GM21526 (cell line): ENCODE measurements around the gene CCDC198.

Experiments
- ATAC-seq: cut with Tn5 transposase; IDR thresholded peaks from one replicate; pipeline ENCODE4 v1.9.1; 2021; ENCODE audit warnings: moderate library complexity; ENCODE audit not compliant: unreplicated experiment, low FRiP score

The CCDC198 gene, protein sequence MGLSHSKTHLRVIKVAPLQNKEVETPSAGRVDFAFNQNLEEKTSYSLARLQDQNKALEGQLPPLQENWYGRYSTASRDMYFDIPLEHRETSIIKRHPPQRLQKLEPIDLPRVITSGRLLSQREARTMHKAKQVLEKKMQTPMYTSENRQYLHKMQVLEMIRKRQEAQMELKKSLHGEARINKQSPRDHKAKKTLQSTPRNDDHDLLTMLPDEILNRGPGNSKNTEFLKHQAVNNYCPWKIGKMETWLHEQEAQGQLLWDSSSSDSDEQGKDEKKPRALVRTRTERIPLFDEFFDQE

DNA sequence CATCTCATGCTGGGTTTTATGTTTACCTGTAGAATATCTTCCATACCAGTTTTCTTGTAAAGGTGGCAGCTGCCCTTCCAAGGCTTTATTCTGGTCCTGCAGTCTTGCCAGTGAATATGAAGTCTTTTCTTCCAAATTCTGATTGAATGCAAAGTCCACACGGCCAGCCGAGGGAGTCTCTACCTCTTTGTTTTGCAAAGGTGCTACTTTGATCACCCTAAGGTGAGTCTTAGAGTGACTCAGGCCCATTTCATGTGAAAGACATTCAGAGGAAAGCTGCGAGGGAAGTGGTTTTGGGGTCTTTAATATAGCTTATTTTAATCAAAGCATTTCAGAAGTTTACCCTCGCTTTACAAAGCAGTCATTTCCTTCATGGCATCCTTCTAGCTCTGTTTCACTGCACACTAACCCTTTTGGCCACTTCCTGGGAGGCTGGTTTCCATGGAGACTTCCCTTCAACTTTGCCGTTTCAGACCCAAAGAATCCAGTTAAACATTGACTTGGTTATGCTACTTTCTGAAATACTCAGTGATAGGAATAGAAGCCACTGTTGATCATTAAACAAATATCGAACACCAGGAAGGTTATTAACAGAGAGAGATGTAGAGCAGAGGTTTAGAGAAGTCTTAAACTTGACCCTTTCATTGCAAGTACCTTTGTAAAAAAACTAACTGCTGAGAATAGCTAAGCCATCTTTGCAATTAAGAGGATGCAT lies at the start of gene CCDC198:
Gene CCDC198 (minus strand): TSS at position 391 of the 715 bp plus-strand sequence. CDS start 142 bp downstream, at position 249.
- ATAC-seq, result no peak

DNA sequence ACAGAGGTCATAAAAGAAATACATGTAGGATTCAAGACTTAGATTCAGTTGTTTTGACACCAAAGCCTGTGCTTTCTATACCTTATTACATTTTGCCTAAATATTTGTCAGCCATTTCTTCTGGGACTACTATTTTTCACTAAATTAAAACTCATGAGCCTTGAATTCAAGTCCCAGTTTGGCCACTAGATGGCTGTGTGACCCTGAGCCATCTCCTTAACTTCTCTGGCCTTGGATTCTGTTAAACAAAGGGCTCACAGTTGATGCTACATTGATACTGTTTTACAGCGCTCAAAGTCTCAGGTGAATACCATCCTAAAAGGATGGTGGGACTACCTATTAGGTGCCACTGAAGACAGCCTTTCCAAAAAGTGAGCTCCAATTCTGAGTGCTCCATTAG lies 39.6 kb upstream of the CCDC198 start:
- ATAC-seq, result peak; percentile 56

DNA sequence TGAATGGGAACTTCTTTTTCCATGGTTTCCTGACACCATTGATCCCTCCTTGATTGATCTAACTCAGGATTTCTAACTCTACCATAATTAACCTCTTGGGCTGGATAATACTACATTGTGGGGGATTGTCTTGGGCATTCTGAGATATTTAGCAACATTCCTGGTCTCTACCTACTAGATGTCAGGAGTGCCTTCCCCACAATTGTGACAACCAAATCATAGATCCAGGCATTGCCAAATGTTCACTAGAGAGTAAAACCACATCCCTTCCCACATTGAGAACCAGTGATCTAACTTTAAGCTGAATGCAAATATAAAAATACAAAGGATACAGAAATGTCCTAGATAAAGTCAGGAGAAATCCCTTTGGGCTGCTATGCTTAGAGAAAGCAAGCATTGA lies 36.9 kb upstream of the CCDC198 start:
- no peak for ATAC-seq

DNA sequence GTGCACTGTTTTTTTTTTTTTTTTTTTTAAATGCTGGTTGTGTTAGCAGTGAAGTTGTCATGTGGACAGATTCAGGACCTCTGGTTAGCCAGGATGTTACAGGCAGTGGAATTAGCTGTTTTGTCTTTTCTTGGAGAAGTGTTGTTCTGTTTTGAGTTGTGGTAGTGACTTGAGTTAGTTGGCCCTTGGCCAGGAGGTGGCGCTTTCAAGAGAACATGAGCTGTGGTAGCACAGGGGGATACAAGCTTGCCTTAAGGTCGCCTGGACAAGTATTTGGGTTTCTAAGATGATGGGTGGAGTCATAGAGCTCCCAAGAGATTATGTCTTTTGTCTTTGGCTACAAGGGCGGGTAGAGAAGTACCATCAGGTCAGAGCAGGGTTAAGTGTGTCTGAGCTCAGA lies 33.3 kb upstream of the CCDC198 start:
- ATAC-seq, result no peak

GRCh38 chr14:57519043-57519442 lies 25.4 kb upstream of the CCDC198 start:
- no peak for ATAC-seq

- ATAC-seq, result no peak
Observed at GRCh38 chr14:57512220-57512619, 18.6 kb upstream of the CCDC198 start.

DNA sequence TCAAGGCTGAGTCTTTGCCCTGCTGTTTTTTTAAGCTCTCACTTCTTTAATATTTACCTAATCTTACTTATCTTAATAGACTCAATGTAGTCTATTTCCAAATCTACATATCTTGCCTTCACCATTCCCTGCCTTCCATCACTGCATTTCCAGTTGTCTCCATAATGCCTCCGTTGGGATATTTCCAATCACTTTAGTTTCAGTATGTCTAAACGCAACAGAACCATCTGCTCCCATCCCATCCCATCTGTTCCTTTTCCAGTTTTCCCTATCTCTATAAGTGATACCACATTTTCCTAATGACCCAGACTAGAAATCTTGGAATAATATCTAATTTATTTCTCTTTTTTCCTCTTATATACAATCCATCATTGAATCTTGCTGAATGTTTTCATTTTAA lies 15.1 kb upstream of the CCDC198 start:
- ATAC-seq, result no peak

DNA sequence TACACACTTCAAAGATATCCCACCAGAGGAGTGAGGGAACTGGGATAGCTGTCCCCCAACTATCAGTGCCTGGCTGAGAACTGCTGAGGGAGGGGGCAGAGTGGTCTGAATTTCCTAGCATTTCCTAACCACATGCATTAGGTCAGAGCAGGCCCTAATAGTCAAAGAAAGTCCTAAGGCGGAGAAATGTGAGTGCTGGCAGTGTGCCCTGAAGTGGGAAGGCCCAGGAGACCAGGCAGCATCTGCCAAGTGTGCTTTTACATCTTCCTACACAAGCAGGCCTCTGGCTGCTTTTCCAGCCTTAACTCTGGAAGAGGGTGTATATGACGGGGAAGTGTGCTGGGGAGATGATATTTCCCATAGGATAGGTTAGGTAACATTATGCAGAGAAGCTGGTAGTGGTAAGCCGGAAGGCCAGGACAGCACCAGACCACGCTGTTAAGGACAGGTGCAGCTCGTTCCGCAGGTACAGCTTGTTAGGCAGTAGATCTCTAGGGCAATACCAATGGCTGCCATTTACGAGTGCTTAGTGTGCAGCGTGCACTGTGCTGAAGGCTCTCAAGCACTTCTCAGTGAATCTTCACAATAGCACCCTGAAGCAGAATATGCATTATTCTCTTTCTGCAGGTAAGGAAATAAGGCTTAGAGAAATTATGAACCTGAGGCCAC lies 9.1 kb upstream of the CCDC198 start:
- ATAC-seq, result no peak

DNA sequence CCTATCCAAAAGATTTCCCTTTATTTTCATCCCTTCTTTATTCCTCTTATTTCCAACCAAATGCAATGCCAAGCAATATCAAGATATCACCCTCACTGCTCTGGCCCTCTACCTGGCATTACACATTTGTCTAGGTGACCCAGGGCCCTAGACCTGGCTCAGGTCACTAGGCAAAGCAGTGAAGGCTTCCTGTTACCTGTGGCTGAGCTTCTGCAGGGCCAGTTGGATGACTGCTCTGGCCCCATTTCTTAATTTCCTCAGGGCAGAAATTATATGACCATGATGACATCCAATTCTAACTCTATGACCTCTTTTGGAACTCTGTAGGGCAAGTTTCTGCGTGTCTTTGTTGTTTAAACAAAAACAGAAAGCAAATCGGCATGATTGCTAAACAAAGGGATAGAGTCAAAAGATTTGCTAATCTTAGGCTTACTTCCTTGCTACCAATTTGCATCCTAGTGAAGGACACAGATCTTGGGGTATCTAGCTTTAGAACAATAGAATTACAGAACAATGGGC lies 7.4 kb upstream of the CCDC198 start:
- no peak for ATAC-seq

DNA sequence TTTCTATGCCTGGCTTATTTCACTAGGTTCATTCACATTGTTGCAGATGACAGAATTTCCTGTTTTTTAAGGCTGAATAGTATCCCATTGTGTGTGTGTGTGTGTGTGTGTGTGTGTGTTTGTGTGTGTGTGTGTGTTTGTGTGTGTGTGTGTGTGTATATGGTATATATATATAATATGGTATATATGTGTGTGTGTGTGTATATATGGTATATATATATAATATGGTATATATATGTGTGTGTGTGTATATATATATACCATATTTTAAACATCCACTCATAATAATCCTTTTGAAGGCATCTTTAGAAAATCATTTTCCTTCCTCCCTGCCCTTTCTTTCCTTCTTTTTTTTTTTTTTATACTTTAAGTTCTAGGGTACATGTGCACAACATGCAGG lies 5.0 kb upstream of the CCDC198 start:
- no peak for ATAC-seq

DNA sequence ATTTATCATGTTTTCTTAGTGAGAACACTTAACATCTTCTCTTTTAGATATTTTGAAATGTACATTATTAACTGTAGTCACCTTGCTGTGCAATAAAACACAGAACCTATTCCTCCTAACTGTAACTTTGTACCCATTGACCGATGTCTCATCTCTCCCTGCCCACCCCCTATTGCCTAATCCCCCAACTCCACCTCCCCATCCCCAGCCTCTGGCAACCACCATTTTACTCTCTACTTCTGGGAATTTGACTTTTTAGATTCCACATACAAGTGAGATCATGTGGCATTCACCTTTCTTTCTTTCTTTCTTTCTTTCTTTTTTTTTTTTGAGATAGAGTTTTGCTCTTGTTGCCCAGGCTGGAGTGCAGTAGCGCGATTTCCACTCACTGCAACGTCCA lies 4.4 kb upstream of the CCDC198 start:
- no peak for ATAC-seq

DNA sequence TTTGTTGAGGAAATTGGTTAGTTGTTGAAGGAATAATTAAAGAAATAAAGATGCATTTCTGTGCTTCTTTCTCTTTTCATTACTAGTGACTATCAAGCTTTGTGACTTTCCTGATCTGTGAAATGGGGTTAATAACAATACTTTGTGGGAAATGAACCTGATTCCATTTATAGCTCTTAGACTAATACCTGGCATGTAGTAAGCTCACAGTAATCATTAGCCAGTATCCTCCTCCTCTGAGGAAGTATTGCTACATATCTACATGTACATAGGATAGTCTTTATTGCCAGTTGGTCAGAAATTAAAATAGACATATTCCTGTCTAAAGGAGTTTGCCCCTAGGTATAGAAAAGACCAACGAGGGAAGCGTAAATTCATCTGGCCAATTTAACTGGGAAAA lies 1.8 kb upstream of the CCDC198 start:
- ATAC-seq, result no peak

- no peak for ATAC-seq
Observed at GRCh38 chr14:57492859-57493258, 798 bp downstream of the CCDC198 start.

- ATAC-seq, result no peak
Observed at GRCh38 chr14:57491640-57492039, 2.0 kb downstream of the CCDC198 start.

- ATAC-seq, result no peak
Observed at GRCh38 chr14:57487771-57488170, 5.9 kb downstream of the CCDC198 start.

DNA sequence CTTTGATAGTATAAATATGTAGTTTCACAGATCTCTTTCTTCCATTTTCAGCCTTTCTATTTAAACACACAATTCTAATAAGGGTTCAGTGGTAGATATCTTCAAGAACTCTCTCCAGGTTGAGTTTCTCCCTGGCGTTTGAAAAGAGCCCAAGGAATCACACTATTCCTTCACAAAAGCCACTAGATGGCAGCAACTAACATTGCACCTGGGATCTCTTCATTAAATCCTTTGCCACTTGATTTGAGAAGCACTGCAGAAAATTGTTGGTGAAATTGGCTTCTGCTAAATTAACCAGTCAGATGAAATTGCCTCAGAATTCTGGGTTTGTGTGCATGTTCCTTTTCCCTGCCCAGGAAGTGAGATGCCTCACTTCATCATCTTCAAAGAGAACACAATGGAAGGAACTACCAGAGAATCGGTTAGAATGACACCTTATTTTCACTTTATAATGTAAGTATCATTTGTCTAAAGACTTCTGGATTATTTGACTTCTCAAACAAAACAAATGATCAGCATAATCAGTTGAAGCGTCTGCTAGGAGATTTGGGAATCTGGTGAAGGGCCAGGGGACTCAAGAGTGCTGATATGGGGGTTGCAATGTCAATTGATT lies 6.8 kb downstream of the CCDC198 start:
- ATAC-seq, result no peak

- peak; percentile 97 for ATAC-seq
Observed at GRCh38 chr14:57485635-57486034, 8.0 kb downstream of the CCDC198 start.

GRCh38 chr14:57482120-57482519 lies 11.5 kb downstream of the CCDC198 start:
- no peak for ATAC-seq

DNA sequence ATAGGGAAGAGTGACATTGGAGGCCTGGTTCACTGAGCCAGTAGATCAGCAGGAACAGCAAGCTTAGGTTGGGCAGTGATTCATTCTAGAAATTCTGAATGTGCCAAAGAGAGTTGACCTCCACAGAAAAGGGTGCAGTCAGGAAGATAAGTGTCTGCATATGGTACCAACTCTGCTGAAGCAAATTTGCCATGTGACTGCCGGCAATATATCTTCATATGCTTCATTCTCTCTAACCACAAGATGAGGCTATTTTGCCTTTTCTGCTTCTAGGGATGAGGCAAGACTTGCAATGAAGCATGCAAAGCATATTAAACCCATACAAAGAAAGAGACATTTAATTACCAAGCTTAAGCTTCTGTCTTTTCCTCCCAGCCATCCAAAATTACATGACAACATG lies 13.6 kb downstream of the CCDC198 start:
- ATAC-seq, result no peak

GRCh38 chr14:57479197-57479596 lies 14.5 kb downstream of the CCDC198 start:
- ATAC-seq, result no peak

GRCh38 chr14:57478050-57478449 lies 15.6 kb downstream of the CCDC198 start:
- no peak for ATAC-seq
